Measurements from ENCODE around the gene TCTA.

TCTA gene

DNA sequence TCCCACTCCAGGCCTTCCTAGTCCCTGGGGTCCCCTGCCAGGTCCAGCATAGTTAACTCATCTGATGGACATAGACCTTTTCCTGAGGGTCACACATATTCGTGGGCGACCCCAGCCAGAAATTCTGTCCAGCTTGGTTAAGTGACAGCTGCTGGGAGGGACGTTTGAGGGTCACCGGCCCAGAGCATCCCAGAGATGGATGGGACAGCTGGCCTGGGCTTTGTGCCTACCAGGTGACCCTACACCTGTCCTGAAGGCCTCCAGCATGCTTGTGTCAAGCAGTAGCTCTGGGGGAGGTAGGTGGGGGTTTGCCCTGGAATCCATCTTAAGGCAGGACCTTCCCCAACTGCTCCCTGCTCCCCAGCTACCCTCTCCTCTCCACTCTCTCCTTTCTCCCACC is 48.7 kb downstream of the TCTA start:
- no peak for DNase-seq (ENCODE audit: low read depth, low spot score)

- no peak for DNase-seq (ENCODE audit: low read depth, low spot score)
Observed at GRCh38 chr3:49461443-49462171, 49.4 kb downstream of the TCTA start.

DNA sequence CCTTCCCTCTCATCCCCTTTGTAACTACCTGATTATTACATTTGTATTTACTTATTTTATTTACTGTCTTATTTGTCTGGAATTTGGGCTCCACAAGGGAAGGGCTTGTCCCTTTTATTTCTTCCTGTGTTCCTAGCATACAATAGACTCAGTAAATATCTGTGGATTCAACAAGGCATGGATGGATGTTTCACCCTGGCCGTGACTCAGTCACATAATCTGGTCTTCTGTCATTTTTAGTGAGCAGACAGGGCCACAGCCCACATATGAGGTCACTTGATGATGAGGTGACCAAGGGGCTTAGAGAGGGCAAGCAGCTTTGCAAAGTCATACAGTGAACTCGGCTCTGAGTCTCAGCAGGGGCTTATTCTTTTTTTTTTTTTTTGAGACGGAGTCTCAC is 50.0 kb downstream of the TCTA start:
- no peak for DNase-seq (ENCODE audit: low read depth, low spot score)

DNA sequence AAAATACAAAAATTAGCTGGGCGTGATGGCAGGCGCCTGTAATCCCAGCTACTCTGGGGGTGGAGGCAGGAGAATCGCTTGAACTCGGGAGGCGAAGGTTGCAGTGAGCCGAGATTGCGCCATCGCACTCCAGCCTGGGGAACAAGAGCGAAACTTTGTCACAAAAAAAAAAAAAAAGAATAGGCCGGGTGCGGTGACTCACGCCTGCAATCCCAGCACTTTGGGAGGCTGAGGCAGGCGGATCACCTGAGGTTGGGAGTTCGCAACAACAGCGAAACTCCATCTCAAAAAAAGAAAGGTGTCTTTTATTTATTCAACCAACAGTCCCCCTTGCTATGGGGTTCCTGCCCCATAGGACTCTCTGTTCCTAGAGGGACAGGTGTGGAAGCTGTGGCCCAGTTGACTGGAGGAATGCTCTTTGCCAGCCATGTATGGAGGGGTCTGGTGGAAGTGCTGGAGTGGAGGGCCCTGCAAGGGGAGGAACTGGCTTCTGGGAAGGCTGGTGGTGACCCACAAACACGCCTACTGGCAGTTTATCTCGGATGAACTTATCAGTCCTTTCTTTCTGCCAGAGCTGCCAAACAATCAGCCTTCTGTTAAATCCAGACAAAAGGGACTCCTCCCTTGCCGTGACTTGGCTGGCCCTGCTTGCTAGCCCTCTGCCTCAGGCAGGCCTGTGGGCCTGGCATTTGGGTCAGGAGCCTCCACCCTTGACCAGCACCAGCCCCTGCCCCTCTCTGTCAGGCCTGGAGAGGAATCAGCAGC is 53.2 kb downstream of the TCTA start:
- DNase-seq (ENCODE audit: low read depth, low spot score) = no peak
